GM21360 (cell line): ENCODE data around the gene SKOR1.

Source experiments
- ATAC-seq: cut with Tn5 transposase; IDR thresholded peaks from one replicate; pipeline ENCODE4 v1.9.1; 2021; ENCODE audit warnings: mild to moderate bottlenecking, moderate library complexity; ENCODE audit not compliant: unreplicated experiment

SKOR1 gene, protein sequence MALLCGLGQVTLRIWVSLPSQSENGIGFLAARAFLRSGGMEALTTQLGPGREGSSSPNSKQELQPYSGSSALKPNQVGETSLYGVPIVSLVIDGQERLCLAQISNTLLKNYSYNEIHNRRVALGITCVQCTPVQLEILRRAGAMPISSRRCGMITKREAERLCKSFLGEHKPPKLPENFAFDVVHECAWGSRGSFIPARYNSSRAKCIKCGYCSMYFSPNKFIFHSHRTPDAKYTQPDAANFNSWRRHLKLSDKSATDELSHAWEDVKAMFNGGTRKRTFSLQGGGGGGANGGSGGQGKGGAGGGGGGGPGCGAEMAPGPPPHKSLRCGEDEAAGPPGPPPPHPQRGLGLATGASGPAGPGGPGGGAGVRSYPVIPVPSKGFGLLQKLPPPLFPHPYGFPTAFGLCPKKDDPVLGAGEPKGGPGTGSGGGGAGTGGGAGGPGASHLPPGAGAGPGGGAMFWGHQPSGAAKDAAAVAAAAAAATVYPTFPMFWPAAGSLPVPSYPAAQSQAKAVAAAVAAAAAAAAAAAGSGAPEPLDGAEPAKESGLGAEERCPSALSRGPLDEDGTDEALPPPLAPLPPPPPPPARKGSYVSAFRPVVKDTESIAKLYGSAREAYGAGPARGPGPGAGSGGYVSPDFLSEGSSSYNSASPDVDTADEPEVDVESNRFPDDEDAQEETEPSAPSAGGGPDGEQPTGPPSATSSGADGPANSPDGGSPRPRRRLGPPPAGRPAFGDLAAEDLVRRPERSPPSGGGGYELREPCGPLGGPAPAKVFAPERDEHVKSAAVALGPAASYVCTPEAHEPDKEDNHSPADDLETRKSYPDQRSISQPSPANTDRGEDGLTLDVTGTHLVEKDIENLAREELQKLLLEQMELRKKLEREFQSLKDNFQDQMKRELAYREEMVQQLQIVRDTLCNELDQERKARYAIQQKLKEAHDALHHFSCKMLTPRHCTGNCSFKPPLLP

GRCh38 chr15:67824976-67825880 lies at the start of gene SKOR1:
Gene SKOR1, plus strand, starts transcription at chr15:67825509. Its CDS starts 94 bp downstream, at chr15:67825603.
- no peak for ATAC-seq

GRCh38 chr15:67775998-67776397 lies 49.3 kb upstream of the SKOR1 start:
- no peak for ATAC-seq

- ATAC-seq: no peak
Measured at GRCh38 chr15:67776600-67776999, 48.7 kb upstream of the SKOR1 start.

- no peak for ATAC-seq
Measured at GRCh38 chr15:67777071-67777470, 48.2 kb upstream of the SKOR1 start.

DNA sequence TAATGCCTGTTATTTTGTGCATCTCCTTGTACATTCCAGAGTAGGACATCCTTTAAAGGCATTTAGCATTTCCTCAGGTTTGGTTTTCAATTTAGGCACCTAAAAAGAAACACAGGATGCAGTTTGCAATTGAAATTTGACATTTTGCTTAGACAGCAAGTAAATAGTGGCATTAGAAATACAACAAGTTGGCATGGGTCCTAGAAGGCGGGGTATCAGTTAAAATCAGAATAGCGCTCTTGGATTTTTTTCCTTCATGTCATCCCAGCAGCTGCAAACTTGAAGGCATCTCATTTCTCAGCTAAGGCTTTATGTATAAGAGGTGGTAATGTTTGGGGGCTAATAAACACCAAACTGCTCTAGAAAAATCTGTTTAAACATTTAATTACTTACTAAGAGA lies 47.5 kb upstream of the SKOR1 start:
- ATAC-seq: no peak

- ATAC-seq: no peak
Measured at GRCh38 chr15:67778968-67779548, 46.3 kb upstream of the SKOR1 start.

- ATAC-seq: no peak
Measured at GRCh38 chr15:67779549-67780111, 45.7 kb upstream of the SKOR1 start.

DNA sequence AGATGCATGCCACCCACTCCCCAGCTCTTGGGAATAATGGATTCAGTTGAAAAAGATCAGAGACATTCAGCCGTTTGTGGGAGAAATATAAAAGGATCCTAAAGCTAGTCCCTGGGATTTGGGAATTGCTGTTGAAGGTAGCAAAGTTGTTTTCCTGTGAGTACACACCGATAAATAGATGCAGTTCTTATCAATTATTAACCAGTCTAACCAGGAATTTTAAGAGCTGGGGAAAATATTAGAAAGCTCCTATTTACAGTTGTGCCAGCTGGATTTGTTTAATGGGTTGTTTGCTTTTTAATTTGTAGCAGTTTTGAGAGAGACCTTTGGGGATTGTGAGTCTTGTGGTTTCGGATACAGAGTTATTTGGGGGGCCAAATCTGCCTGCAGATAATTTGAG lies 44.2 kb upstream of the SKOR1 start:
- ATAC-seq: no peak

- no peak for ATAC-seq
Measured at GRCh38 chr15:67781907-67782690, 43.2 kb upstream of the SKOR1 start.

DNA sequence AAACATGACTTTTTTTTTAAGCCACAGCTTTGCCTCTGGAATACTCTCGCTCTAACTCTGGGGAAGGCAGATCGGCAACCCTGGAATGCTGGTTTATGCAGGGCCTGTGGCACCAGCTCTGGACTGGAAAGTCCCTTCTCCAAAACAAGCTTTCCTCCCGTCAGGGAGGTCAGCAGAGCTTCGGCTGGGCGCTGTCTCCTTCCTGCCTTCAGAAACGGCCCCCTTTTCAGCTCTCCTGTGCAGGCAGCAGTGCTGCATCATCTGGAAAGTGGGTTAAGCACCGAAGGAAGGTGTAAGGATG lies 42.7 kb upstream of the SKOR1 start:
- ATAC-seq: no peak

DNA sequence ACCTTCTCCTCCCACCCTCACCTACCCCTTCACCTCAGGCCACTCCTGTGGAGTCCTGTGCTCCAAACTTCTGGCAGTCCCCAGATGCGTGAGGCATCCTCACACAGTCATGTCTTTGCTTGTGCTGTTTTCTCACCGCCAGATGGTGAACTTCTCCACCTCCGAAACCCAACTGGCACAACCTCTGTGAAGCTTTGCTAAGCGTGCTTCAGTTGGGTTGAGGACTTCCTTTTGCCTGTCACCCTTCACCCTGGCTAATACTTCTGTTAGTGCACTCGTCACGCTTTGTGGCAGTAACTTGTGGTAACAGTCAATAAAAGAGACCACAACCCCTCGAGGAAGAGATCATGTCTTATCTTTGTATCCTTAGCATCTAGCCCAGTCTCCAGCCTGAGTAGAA lies 42.0 kb upstream of the SKOR1 start:
- no peak for ATAC-seq

DNA sequence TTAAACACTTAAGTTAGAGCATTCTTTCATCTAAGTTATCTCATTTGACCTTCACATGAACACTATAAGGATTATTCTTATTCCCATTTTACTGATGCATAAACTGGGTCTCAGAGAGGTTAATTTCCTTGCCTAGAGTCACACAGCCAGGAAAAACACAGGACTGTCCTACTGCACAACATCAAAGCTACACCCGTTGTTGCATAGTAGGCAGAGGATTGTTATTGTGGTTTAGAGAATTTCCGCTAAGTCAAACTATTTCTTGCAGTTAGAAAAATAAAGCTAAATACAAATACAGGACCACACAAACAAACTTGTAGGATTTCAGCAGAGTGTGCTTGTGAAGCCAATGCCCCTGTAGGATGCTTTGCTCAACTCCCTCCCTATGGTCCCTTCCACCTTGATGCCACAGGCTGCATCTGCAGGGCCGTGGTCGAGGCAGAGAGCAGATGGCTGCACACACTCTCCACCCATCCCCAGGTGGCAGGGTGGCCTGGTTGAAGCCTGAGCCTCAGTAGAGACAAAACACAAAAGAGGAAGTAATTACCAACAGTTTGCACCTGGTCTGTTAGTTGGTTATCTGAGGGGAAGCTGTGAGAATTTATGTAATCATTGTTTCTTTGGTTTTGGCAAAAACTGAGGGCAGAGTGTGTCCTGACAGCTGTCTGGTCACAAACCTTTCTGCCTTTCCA lies 41.1 kb upstream of the SKOR1 start:
- peak; percentile 69 for ATAC-seq

DNA sequence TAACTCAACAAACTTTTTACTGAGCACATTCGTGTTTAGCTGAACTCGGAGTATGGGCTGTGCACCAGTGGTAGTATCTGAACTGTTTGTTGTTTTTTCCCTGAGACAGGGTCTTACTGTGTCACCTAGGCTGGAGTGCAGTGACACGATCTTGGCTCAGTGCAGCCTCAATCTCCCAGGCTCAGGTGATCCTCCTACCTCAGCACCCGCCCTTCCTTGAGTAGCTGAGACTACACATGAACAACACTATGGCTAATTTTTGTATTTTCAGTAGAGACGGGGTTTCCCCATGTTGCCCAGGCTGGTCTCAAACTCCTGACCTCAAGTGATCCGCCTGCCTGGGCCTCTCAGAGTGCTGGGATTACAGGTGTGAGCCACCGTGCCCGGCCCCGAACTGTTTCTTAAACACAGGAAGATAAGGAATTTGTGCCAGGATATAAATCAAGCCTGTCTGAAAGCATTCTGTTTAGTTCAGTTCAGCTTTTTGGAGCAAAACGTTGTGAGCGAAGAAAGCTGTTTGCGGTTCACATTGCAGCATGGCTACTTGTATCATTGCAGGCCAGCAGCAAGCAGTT lies 40.4 kb upstream of the SKOR1 start:
- ATAC-seq: no peak

DNA sequence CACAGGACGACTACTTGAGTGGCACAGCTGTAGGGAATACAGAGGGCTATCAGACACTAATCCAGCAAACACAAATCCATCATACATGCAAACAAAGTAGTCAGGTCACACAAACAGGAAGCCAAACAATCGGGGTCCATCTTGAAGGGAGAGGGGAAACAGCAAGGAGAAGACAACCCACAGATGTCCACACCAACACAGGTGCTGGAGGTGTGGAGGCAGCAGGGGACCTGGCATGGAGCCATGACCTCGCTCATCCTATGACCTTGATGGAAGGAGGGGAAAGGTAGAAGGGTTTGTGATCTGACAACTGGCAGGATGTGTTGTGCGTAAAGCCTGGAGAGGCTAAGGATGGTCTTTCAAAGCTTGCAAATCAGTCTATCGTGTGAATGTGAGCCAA lies 39.9 kb upstream of the SKOR1 start:
- no peak for ATAC-seq

DNA sequence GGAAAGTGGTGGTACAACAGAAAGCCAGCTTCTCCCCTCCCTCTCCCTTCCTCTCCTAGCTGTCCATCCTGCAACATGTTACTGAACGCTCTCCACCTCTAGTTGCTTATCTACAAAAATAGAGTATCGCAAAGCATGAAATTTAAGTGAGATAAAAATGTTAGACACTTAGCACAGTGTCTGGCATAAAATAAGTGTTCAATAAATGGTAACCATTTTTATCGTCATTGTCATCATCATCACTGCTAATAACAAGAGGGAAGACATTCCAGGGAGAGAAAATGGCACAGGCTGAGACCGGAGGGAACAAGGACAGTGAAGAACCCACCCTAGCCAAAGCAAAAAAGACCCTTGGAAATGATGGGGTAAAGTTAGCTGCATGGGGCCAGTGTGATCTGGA lies 38.7 kb upstream of the SKOR1 start:
- no peak for ATAC-seq

- ATAC-seq: no peak
Measured at GRCh38 chr15:67788986-67789385, 36.3 kb upstream of the SKOR1 start.

GRCh38 chr15:67790610-67791319 lies 34.5 kb upstream of the SKOR1 start:
- no peak for ATAC-seq
